ENCODE measurements around the gene PARP11.

PARP11 gene

DNA sequence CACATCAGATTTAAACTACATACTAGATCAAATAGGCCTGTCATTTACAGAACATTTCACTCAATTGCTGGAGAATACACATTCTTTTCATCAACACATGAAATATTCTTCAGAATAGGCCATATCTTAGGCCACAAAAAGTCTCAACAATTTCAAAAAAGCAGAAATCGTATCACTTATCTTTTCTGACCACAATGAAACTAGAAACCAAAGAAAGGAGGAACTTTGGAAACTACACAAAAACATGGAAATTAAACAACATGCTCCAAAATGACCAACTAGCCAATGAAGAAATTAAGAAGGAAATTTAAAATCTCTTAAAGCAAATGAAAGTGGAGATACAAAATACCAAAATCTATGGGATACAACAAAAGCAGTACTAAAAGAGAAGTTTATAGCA is 35.1 kb downstream of the PARP11 start:
- Histone ChIP-seq H3K27ac (ENCODE audit: low read depth, low read length) (no peak overlapping the region), H3K36me3 (ENCODE audit: insufficient read depth, low read length) (no peaks in the 10 kb centered on the region)

DNA sequence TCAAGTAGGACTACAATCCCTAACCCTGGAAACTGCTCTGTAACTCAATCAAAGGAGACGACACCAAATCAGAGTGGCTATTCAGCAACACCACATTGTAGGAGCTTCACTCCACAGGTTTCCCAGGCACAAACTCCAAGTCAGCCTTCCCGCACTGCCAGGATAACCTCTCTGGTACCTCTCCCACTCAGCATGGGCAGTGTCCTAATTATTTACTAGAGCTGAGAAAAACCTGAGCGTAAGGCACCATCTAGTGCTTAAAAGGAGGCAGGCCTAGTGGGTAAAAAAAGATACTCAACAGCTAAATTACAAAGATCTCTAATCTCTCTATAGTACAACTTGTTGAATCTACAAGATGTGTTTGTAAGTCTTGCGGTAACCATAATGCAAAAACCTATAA is 36.1 kb downstream of the PARP11 start:
- H3K9ac ChIP-seq (ENCODE audit: low read length): no peak overlapping the region
- H3K27me3 ChIP-seq (ENCODE audit: control insufficient read depth in 1 of 2, insufficient read depth in 2 of 2, low read length in 2 of 2): no peaks in the 10 kb centered on the region
- H3K4me1 ChIP-seq (ENCODE audit: insufficient read depth, low read length): no peaks in the 10 kb centered on the region
- H3K27ac ChIP-seq (ENCODE audit: low read depth, low read length): no peak overlapping the region
- H3K9me3 ChIP-seq (ENCODE audit: low read length): no peaks in the 10 kb centered on the region
- no peaks in the 10 kb centered on the region for H3K36me3 ChIP-seq (ENCODE audit: insufficient read depth, low read length)
- H3K4me3 ChIP-seq (ENCODE audit: low read depth in 1 of 2, low read length in 2 of 2): no peak overlapping the region

More for the DNA sequence above, 35.1 kb downstream of the PARP11 start:
- no peaks in the 10 kb centered on the region for H3K27me3 ChIP-seq (ENCODE audit: control insufficient read depth in 1 of 2, insufficient read depth in 2 of 2, low read length in 2 of 2)
- no peak overlapping the region for H3K4me3 ChIP-seq (ENCODE audit: low read depth in 1 of 2, low read length in 2 of 2)
- no peaks in the 10 kb centered on the region for H3K4me1 ChIP-seq (ENCODE audit: insufficient read depth, low read length)
- H3K9me3 ChIP-seq (ENCODE audit: low read length): no peaks in the 10 kb centered on the region
- H3K9ac ChIP-seq (ENCODE audit: low read length): no peak overlapping the region

DNA sequence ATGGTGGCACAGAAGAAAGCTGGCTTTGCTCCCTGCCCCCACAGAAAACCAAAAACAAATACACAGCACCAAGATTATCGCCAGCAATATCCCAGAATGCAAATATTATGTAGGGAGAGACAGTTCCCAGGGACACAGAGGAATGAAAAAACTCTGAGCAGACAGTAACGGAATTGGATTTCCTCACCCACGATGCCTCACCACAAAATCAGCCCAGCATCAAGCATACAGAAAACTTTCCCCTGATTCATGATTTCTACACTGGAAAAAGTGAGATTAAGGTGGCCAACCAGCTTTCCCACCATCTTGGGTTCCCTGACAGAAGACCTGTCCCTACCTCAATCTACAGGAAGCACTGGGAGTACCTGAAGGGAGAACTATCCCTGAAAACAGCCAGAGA is 36.6 kb downstream of the PARP11 start:
- Histone ChIP-seq H3K4me1 (ENCODE audit: insufficient read depth, low read length) (no peaks in the 10 kb centered on the region), H3K27me3 (ENCODE audit: control insufficient read depth in 1 of 2, insufficient read depth in 2 of 2, low read length in 2 of 2) (no peaks in the 10 kb centered on the region), H3K9ac (ENCODE audit: low read length) (no peak overlapping the region), H3K4me3 (ENCODE audit: low read depth in 1 of 2, low read length in 2 of 2) (no peak overlapping the region), H3K36me3 (ENCODE audit: insufficient read depth, low read length) (no peaks in the 10 kb centered on the region), H3K9me3 (ENCODE audit: low read length) (no peaks in the 10 kb centered on the region), H3K27ac (ENCODE audit: low read depth, low read length) (no peak overlapping the region)

DNA sequence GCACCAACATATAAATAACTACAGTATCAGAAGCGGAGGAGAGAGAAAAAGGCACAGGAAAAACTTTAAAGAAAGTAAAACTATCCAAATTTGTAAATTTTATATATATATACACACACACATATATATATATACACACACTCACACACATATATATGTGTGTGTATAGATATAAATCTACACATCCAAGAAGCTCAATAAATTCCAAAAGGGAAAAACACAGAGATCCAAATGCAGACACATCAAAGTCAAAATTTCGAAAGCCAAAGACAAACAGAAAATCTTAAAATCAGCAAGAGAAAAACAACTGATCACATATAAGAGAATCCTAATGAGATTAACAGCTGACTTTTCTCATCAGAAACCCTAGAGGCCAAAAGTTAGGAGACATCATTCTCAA is 37.3 kb downstream of the PARP11 start:
- H3K27ac ChIP-seq (ENCODE audit: low read depth, low read length): no peak overlapping the region
- no peaks in the 10 kb centered on the region for H3K36me3 ChIP-seq (ENCODE audit: insufficient read depth, low read length)

DNA sequence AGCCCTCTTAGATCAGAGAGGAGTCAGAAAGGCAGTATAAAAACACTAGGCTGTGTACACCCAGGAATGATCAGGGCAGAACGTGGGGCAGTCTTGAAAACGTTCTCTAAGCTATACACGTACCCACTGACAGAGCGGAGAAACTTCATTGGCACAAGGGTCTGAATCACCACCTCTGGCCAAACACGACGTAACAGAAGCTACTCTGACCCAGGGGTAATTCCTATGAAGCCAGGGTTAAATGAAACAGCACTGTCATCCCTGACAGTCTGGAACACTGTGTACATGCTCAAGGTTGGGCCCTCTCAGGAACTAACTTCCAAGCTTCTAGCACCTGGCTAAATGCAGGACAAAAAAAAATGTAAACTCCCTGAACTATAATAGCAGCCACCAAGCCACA is 38.4 kb downstream of the PARP11 start:
- no peaks in the 10 kb centered on the region for H3K27me3 ChIP-seq (ENCODE audit: control insufficient read depth in 1 of 2, insufficient read depth in 2 of 2, low read length in 2 of 2)
- no peaks in the 10 kb centered on the region for H3K36me3 ChIP-seq (ENCODE audit: insufficient read depth, low read length)
- no peaks in the 10 kb centered on the region for H3K4me1 ChIP-seq (ENCODE audit: insufficient read depth, low read length)
- no peak overlapping the region for H3K9ac ChIP-seq (ENCODE audit: low read length)
- no peak overlapping the region for H3K4me3 ChIP-seq (ENCODE audit: low read depth in 1 of 2, low read length in 2 of 2)
- H3K27ac ChIP-seq (ENCODE audit: low read depth, low read length): no peak overlapping the region
- H3K9me3 ChIP-seq (ENCODE audit: low read length): no peaks in the 10 kb centered on the region

More for the DNA sequence above, 37.3 kb downstream of the PARP11 start:
- no peak overlapping the region for H3K9ac ChIP-seq (ENCODE audit: low read length)
- H3K4me3 ChIP-seq (ENCODE audit: low read depth in 1 of 2, low read length in 2 of 2): no peak overlapping the region
- no peaks in the 10 kb centered on the region for H3K27me3 ChIP-seq (ENCODE audit: control insufficient read depth in 1 of 2, insufficient read depth in 2 of 2, low read length in 2 of 2)
- no peaks in the 10 kb centered on the region for H3K4me1 ChIP-seq (ENCODE audit: insufficient read depth, low read length)
- H3K9me3 ChIP-seq (ENCODE audit: low read length): no peaks in the 10 kb centered on the region

DNA sequence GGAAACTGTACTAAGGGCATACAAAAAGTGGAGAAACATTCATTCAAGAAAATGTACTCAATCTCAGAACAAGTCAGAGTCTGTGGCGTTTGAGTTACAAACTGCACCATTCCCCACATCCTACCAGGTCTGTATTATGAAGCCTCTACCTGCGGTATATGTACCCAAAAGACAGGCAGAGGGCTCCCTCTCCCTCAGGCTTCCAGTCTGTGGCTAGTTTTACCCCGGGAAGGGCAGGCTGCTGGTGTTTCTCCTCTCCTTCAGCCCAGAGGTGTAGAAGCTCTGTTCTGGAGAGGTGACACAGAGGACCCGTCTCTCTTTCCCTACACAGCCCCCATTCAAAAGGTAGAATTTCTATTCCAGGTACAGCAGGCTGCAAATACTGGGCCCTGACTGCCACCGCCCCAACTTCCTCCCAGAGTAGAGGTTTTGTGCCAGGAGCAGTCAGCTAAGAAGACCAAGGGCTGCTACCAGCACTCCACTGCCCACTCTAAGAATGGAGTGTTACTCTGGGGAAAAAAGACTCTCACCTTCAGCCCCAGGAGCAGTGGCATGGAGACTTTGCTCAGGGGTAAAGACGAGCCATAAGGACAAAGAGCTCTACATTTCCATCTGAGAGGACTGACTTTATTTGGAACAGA is 39.4 kb downstream of the PARP11 start:
- Histone ChIP-seq H3K9ac (ENCODE audit: low read length) (no peak overlapping the region), H3K27me3 (ENCODE audit: control insufficient read depth in 1 of 2, insufficient read depth in 2 of 2, low read length in 2 of 2) (no peaks in the 10 kb centered on the region), H3K27ac (ENCODE audit: low read depth, low read length) (no peak overlapping the region), H3K4me1 (ENCODE audit: insufficient read depth, low read length) (no peaks in the 10 kb centered on the region), H3K4me3 (ENCODE audit: low read depth in 1 of 2, low read length in 2 of 2) (no peak overlapping the region), H3K36me3 (ENCODE audit: insufficient read depth, low read length) (no peaks in the 10 kb centered on the region), H3K9me3 (ENCODE audit: low read length) (no peaks in the 10 kb centered on the region)

DNA sequence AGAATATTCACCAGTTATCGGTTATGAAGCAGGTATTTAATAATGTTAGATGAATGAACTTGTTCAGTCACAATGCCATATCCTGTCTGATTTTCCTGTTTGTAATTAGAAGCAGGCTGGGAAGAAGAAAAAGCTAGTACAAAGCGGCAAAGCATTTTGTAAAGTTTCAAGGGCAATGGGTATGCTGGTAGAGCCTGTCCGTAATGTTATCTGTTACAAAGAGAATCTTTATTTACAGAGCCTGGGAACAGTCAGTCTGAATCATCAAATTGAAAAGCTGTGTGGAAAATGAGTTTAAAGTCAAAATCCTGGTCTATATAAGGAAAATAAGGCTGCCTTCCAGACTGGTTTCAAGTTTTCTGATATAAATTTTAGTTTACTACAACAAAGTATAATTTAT is 40.5 kb downstream of the PARP11 start:
- no peak overlapping the region for H3K27ac ChIP-seq (ENCODE audit: low read depth, low read length)
- H3K9ac ChIP-seq (ENCODE audit: low read length): no peak overlapping the region
- H3K4me3 ChIP-seq (ENCODE audit: low read depth in 1 of 2, low read length in 2 of 2): no peak overlapping the region
- H3K4me1 ChIP-seq (ENCODE audit: insufficient read depth, low read length): no peaks in the 10 kb centered on the region
- H3K27me3 ChIP-seq (ENCODE audit: control insufficient read depth in 1 of 2, insufficient read depth in 2 of 2, low read length in 2 of 2): no peaks in the 10 kb centered on the region
- no peaks in the 10 kb centered on the region for H3K36me3 ChIP-seq (ENCODE audit: insufficient read depth, low read length)
- no peaks in the 10 kb centered on the region for H3K9me3 ChIP-seq (ENCODE audit: low read length)

DNA sequence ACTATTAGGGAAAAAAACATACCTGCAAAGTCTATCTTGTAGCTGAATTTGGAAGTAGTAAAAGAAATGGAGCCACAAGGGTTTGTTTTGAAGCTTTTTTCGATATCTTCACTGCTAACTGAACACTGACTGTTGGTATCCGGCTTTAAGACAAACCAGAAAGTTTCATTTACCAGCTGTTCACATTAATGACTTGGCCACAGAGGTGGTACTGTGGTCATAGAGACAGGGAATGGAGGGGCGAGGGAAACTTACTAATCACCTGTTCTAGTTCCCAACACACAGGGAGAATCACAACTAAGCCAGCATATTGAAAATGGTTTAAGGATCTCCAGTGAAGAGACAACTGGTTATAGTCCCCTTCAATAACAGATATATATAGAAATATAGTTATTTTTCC is 44.3 kb downstream of the PARP11 start:
- no peak overlapping the region for H3K4me3 ChIP-seq (ENCODE audit: low read depth in 1 of 2, low read length in 2 of 2)
- no peaks in the 10 kb centered on the region for H3K9me3 ChIP-seq (ENCODE audit: low read length)
- no peaks in the 10 kb centered on the region for H3K27me3 ChIP-seq (ENCODE audit: control insufficient read depth in 1 of 2, insufficient read depth in 2 of 2, low read length in 2 of 2)

DNA sequence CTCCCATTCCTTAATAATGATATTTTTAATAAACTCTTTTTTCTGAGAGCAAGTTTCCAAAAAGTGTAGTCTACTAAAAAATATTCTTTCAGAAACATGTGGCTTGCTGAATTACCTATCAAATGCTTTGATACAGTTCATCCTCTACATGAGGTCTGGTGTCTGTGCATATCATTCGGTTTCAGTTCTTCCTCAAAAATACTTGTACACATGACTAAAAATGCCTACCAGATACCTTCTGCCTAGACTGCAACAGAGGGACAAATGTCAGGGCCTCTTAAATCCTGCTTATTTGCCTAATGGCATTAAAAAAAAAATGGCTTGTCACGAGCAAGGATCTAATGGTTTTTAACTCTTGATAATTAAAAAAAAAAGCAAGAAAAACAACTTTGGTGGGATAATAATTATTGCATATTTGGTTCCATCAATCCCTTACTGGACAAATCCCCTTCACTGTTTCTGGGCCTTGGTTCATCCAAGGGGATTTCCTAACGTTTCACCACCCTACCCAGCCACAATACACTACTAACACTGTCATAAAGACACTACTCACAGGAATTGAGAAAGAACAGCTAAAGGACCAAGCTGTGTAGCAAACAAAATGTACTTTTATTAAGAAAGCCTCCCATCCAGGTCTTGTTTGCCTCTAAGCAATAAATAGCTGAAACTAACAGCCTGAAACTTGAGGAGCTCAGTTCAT is 45.7 kb downstream of the PARP11 start:
- Histone ChIP-seq H3K4me3 (ENCODE audit: low read depth in 1 of 2, low read length in 2 of 2) (no peak overlapping the region), H3K9ac (ENCODE audit: low read length) (no peak overlapping the region), H3K4me1 (ENCODE audit: insufficient read depth, low read length) (no peaks in the 10 kb centered on the region), H3K36me3 (ENCODE audit: insufficient read depth, low read length) (peaks cover 13% of the 10 kb centered on the region), H3K9me3 (ENCODE audit: low read length) (no peaks in the 10 kb centered on the region), H3K27ac (ENCODE audit: low read depth, low read length) (no peak overlapping the region), H3K27me3 (ENCODE audit: control insufficient read depth in 1 of 2, insufficient read depth in 2 of 2, low read length in 2 of 2) (no peaks in the 10 kb centered on the region)

More for the DNA sequence above, 44.3 kb downstream of the PARP11 start:
- Histone ChIP-seq H3K9ac (ENCODE audit: low read length) (no peak overlapping the region), H3K27ac (ENCODE audit: low read depth, low read length) (no peak overlapping the region), H3K36me3 (ENCODE audit: insufficient read depth, low read length) (peaks cover 13% of the 10 kb centered on the region), H3K4me1 (ENCODE audit: insufficient read depth, low read length) (no peaks in the 10 kb centered on the region)

DNA sequence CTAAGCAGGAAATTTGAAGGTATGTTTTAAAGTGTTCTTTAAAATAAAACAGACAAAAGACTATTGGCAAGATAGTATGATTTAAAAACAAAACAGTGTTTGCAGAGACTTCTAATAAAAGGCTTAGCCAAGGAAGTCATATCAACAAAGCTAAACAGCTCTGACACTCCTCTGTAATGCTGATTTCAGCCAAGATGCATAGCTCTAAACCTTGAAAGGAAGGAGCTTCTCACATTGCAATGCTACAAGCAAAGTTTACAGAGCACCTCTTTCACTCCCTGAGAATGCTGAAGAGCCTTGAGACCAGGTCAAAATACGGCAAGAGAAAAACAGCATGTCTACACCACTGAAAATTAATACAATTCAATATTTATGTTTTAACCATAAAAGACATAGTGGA is 51.8 kb downstream of the PARP11 start:
- peaks cover 7% of the 10 kb centered on the region for H3K4me1 ChIP-seq (ENCODE audit: insufficient read depth, low read length)
- peaks cover 8% of the 10 kb centered on the region for H3K36me3 ChIP-seq (ENCODE audit: insufficient read depth, low read length)
- no peak overlapping the region for H3K9ac ChIP-seq (ENCODE audit: low read length)
- H3K9me3 ChIP-seq (ENCODE audit: low read length): no peaks in the 10 kb centered on the region
- no peaks in the 10 kb centered on the region for H3K27me3 ChIP-seq (ENCODE audit: control insufficient read depth in 1 of 2, insufficient read depth in 2 of 2, low read length in 2 of 2)
- H3K4me3 ChIP-seq (ENCODE audit: low read depth in 1 of 2, low read length in 2 of 2): no peak overlapping the region
- no peak overlapping the region for H3K27ac ChIP-seq (ENCODE audit: low read depth, low read length)

DNA sequence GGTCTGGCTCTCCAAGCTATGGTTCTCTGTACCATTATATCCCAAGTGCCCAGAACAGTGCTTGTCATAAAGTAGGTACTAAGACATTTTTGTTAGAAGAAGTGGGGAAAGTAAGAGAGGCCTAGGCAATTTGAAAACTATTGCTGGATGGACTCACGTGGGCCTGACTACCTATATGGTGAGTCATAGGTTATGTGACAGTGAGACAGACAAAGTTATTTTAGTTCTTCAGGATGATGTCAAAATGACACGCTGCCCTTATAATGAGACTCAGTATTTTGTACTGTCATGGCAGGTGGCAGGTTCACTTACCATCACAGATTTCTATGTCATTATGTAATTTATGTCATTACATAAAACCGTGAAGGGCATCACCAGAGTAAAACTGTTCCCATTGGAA is 53.1 kb downstream of the PARP11 start:
- no peak overlapping the region for H3K27ac ChIP-seq (ENCODE audit: low read depth, low read length)
- no peak overlapping the region for H3K9ac ChIP-seq (ENCODE audit: low read length)
- H3K4me1 ChIP-seq (ENCODE audit: insufficient read depth, low read length): peaks cover 7% of the 10 kb centered on the region
- H3K9me3 ChIP-seq (ENCODE audit: low read length): no peaks in the 10 kb centered on the region
- no peaks in the 10 kb centered on the region for H3K36me3 ChIP-seq (ENCODE audit: insufficient read depth, low read length)
- no peak overlapping the region for H3K4me3 ChIP-seq (ENCODE audit: low read depth in 1 of 2, low read length in 2 of 2)
- H3K27me3 ChIP-seq (ENCODE audit: control insufficient read depth in 1 of 2, insufficient read depth in 2 of 2, low read length in 2 of 2): no peaks in the 10 kb centered on the region

DNA sequence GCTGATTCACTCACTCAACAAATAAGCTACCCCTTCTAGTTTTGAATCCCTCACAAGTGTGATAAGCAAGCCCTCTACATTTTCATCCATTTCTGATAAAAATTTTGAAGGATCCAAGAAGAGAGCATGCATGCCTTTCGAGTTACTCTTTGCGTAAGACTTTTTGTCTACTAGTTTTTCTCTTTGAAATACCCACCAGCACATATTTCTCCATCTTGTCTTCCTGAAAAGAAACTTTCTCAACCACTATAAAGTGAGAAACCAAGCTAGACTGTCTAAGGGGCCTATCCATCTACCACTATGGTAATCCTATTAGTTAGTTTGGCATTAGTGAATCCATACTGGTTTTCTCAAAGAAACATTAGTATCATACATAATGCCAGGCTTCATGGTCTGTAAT is 56.9 kb downstream of the PARP11 start:
- Histone ChIP-seq H3K27ac (ENCODE audit: low read depth, low read length) (no peak overlapping the region), H3K4me1 (ENCODE audit: insufficient read depth, low read length) (peaks cover under 1% of the 10 kb centered on the region), H3K4me3 (ENCODE audit: low read depth in 1 of 2, low read length in 2 of 2) (no peak overlapping the region), H3K9me3 (ENCODE audit: low read length) (no peaks in the 10 kb centered on the region), H3K9ac (ENCODE audit: low read length) (no peak overlapping the region), H3K27me3 (ENCODE audit: control insufficient read depth in 1 of 2, insufficient read depth in 2 of 2, low read length in 2 of 2) (no peaks in the 10 kb centered on the region), H3K36me3 (ENCODE audit: insufficient read depth, low read length) (peaks cover 6% of the 10 kb centered on the region)
